HFF-Myc (cell line): ENCODE results near the gene STXBP4.
A peak's percentile ranks its signal among the peaks of the same experiment; 100 is the strongest.

ENCODE experiments used
- DNase-seq: peaks from one replicate; pipeline ENCODE4 v3.0.0-alpha.2; 2011; ENCODE audit warnings: low read depth; ENCODE audit errors: extremely low read depth
- H3K4me3 ChIP-seq: replicated peaks from 2 replicates; pipeline ENCODE4 v1.5.1; 2011; ENCODE audit warnings: low read depth, mild to moderate bottlenecking, control low read depth, low read length
- TF ChIP-seq, protein P1 (sequence below): IDR thresholded peaks from 2 replicates; pipeline ENCODE4 v1.5.1; 2012; ENCODE audit warnings: mild to moderate bottlenecking, low read depth, low read length, control low read depth; ENCODE audit errors: missing control alignments

STXBP4 gene

GRCh38 chr17:55168958-55169687, 200.6 kb downstream of the STXBP4 start:
- TF ChIP-seq, protein P1, sequence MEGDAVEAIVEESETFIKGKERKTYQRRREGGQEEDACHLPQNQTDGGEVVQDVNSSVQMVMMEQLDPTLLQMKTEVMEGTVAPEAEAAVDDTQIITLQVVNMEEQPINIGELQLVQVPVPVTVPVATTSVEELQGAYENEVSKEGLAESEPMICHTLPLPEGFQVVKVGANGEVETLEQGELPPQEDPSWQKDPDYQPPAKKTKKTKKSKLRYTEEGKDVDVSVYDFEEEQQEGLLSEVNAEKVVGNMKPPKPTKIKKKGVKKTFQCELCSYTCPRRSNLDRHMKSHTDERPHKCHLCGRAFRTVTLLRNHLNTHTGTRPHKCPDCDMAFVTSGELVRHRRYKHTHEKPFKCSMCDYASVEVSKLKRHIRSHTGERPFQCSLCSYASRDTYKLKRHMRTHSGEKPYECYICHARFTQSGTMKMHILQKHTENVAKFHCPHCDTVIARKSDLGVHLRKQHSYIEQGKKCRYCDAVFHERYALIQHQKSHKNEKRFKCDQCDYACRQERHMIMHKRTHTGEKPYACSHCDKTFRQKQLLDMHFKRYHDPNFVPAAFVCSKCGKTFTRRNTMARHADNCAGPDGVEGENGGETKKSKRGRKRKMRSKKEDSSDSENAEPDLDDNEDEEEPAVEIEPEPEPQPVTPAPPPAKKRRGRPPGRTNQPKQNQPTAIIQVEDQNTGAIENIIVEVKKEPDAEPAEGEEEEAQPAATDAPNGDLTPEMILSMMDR, result no peak
- H3K4me3 ChIP-seq, result no peak overlapping the region
- DNase-seq, result no peak

DNA sequence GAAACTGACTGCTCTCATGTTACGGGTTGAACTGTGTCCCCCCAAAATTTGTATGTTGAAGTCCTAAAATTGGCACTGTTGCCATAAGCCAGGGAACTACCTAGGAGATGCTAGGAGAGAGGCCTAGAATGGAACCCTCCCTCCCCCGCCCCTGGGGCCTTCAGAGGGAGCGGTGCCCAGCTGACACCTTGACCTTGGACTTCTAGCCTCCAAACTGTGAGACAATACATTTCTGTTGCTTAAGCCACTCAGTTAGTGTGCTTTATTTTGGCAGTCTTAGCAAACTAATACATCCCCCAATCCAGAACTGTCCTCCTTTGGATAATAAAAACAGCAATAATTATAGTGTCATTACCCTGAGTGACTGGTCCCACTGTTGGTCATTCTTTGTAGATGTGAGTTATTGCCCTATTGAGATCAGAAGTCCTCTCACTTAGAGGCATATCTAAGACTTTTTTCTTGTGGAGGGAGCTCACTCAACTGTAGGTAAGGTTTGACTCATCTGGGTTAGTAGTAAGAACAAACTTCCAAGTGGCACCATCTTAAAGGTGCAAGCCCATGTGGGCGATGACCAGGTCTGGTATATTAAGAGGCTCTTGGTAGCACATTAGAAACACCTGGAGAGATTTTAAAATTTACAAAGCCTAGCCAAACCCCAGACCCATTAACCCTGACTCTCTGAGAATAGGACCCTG, 203.2 kb downstream of the STXBP4 start:
- TF ChIP-seq, protein P1, result no peak
- H3K4me3 ChIP-seq, result no peak overlapping the region
- DNase-seq, result no peak

GRCh38 chr17:55172612-55173011, 204.0 kb downstream of the STXBP4 start:
- no peak overlapping the region for H3K4me3 ChIP-seq
- TF ChIP-seq, protein P1, result no peak
- no peak for DNase-seq

DNA sequence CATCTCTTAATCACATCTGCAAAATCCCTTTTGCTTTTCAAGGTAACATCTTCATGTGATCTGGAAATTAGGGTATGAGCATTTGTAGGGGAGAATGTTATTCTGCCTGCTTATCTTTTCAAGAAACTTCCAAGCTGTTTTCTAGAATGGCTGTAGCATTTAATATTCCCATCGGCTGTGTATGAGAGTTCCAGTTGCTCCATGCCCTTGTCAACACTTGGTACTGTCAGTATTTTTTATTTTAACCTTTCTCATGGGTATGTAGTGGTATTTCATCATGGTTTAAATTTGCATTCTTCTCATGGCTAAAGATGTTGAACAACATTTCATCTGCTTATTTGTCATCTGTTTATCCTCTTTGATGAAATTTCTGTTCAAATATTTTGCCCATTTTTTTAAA, 205.6 kb downstream of the STXBP4 start:
- no peak for DNase-seq
- no peak overlapping the region for H3K4me3 ChIP-seq
- TF ChIP-seq, protein P1, result no peak

DNA sequence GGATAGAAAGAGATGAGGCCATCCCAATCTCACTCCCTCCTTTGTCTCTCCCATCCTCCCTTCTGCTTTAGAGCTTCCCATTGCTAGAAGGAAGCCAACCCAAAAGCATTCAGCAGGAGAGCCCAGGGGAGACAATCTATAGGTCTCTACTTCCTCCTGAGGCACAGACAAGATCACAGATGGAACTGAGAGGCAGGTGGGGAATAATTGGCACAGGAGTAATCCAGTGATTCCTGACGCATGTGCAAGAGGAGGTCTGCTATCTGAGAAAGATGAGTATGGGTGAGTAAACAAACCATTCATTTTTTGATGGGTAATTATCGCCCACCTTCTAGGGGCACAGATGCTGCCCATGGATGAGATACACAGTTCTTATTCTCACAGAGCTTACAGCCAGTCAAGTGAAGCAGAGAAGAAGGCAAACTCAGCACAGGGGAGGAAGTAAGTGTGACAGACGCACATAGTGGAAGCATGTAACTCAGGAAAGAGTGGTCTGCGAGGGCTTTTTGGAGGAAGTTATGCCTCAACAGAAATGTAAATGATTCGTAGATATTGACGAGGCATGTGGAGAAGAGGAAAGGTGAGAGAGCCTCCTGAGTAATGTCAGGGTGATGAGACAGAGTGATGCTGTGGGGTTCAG, 207.3 kb downstream of the STXBP4 start:
- TF ChIP-seq, protein P1, result no peak
- DNase-seq, result no peak
- no peak overlapping the region for H3K4me3 ChIP-seq

DNA sequence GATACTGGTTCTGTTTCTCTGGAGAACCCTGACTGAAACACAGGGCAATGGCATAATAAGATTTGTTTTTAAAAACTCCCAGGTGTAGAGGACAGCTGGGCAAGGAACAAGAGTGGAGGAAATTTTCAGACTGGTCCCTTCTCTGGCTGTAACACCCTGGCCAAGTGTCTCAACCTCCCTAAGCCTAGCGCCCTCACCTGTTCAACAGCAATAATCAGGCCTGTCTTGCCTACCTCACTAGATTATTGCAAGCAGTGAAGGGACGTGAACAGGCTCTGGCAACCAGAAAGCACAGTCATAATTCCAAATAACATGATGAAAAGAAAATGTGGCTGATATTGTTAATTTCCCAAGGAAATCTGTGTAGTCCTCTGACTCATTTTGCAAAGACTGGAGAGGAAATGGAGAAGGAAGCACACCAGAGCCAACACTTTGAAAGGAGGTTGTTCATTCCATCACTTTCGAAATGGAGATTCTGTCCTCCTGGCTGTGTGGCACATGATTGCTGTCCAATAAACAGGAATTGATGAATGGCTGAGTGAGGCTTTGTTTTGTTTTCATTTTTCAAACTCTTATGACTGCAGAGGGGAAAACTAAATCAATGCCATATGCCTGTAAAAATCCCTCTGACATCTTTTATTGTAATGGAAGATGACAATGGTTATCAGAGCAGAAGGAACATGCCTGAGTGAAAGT, 208.7 kb downstream of the STXBP4 start:
- TF ChIP-seq, protein P1, result peak; percentile 13
- H3K4me3 ChIP-seq, result no peak overlapping the region
- DNase-seq, result peak; percentile 16
